ENCODE results near the gene CSDE1. TPM values are rescaled to one million over a fixed set of nuclear protein-coding genes. Genes with fewer than 3 reads are reported as not detected.

The CSDE1 gene
- total and polyA plus RNA-seq, 2 donors (not counting 3 experiments of a cell fraction or from before 2014, with no cell fraction given) = 129 to 492 TPM

DNA sequence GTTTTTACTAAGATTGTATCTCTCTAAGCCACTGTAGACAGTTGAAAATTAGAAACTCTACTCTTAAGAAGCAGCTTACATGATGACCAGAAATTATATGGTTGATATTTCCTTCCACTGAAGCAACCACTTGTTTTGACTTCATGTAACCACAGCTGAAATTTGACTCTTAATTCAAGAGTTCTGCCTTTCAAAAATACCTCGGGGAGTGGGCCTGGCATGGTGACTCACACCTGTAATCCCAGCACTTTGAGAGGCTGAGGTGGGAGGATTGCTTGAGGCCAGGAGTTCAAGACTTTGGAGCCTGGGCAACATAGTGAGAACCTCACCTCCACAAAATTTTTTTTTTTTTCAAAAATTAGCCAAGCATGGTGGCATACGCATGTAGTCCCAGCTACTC, 66.7 kb downstream of the CSDE1 start:
- peaks cover 4 to 8% of the 10 kb centered on the region in 2 experiments for H3K27me3 ChIP-seq (ENCODE audit: control insufficient read depth in 2 of 2, insufficient read depth in 2 of 2, low read length in 2 of 2)
- no peaks in the 10 kb centered on the region for H4K20me1 ChIP-seq (replicated peaks; ENCODE audit: control insufficient read depth, extremely low read depth, insufficient read depth, low read length)
- POLR2A ChIA-PET = no interaction called here
- BruUV-seq (replicated peaks) = no TSS peak
- no peak overlapping the region for H3K4me3 ChIP-seq (replicated peaks in 1 of 3; ENCODE audit: insufficient read depth in 1 of 3, low read depth in 1 of 3, low read length in 3 of 3)
- H3K9ac ChIP-seq (replicated peaks; ENCODE audit: extremely low read depth, insufficient read depth, low read length) = no peak overlapping the region
- CTCF ChIA-PET = no interaction called here
- H3K27ac ChIP-seq (ENCODE audit: insufficient read depth, low read depth, low read length) = no peak overlapping the region
- no peaks in the 10 kb centered on the region for H3K9me1 ChIP-seq (replicated peaks; ENCODE audit: control insufficient read depth, extremely low read depth, insufficient read depth, low read length)
- no peak for FAIRE-seq
- intact Hi-C loops (cut with micrococcal nuclease) (no loop called here), dilution Hi-C loops (cut with MboI; ENCODE audit: extremely low pct_ligation_motif_present, low sequenced_read_pairs) (no loop called here)
- TF ChIP-seq CTCF (IDR thresholded peaks at IDR 0.05; ENCODE audit: extremely low read depth in 1 of 2, insufficient read depth in 1 of 2, low read depth in 1 of 2, low read length in 2 of 2) = no peak
- no peak for TF ChIP-seq EZH2 (IDR thresholded peaks at IDR 0.05; ENCODE audit: borderline replicate concordance, low read depth, low read length, severe bottlenecking)
- TF ChIP-seq GATA2 (IDR thresholded peaks at IDR 0.05; ENCODE audit: insufficient read depth, insufficient read length, low read depth, low read length) = no peak
- no peak for TF ChIP-seq MYC (IDR thresholded peaks at IDR 0.05; ENCODE audit: low read depth, low read length)
- H2AFZ ChIP-seq (ENCODE audit: low read depth, low read length) = no peak overlapping the region
- no peak overlapping the region for H3K4me2 ChIP-seq (ENCODE audit: insufficient read depth, low read length)
- DNase-seq (ENCODE audit: low read depth, low spot score) = no peak
- H3K36me3 ChIP-seq (ENCODE audit: control insufficient read depth in 2 of 2, extremely low read depth in 1 of 2, insufficient read depth in 2 of 2, low read length in 2 of 2) = no peaks in the 10 kb centered on the region
- no peaks in the 10 kb centered on the region for H3K9me3 ChIP-seq (replicated peaks; ENCODE audit: control insufficient read depth, insufficient read depth, low read length)
- H3K79me2 ChIP-seq (ENCODE audit: control insufficient read depth, insufficient read depth, low read length) = no peaks in the 10 kb centered on the region
- no peaks in the 10 kb centered on the region for H3K4me1 ChIP-seq (ENCODE audit: control insufficient read depth, extremely low read depth, insufficient read depth, low read length)

DNA sequence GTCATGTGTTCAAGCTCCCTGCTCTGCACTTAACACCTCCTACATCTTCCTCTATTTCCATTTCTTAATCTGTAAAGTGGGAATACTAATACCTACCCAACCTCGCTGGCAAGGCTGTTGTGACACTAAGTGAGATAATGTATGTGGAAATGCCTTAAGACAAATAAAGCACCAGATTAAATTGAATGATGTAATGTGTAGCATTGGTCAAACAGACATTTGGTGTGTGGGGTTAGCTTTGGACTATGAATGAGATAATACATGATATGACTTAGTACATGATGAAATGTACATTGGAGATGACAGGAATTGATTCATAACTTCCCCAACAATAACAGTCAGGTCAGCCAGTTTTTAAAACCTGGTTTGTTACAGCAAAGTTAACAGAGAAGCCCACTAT, 67.6 kb downstream of the CSDE1 start:
- Histone ChIP-seq H4K20me1 (replicated peaks; ENCODE audit: control insufficient read depth, extremely low read depth, insufficient read depth, low read length) (no peaks in the 10 kb centered on the region), H3K4me2 (ENCODE audit: insufficient read depth, low read length) (no peak overlapping the region), H3K9ac (replicated peaks; ENCODE audit: extremely low read depth, insufficient read depth, low read length) (no peak overlapping the region), H3K27ac (ENCODE audit: insufficient read depth, low read depth, low read length) (no peak overlapping the region), H3K9me1 (replicated peaks; ENCODE audit: control insufficient read depth, extremely low read depth, insufficient read depth, low read length) (no peaks in the 10 kb centered on the region), H2AFZ (ENCODE audit: low read depth, low read length) (no peak overlapping the region), H3K4me1 (ENCODE audit: control insufficient read depth, extremely low read depth, insufficient read depth, low read length) (no peaks in the 10 kb centered on the region), H3K27me3 (ENCODE audit: control insufficient read depth in 2 of 2, insufficient read depth in 2 of 2, low read length in 2 of 2) (peaks cover 4 to 9% of the 10 kb centered on the region in 2 experiments), H3K36me3 (ENCODE audit: control insufficient read depth in 2 of 2, extremely low read depth in 1 of 2, insufficient read depth in 2 of 2, low read length in 2 of 2) (no peaks in the 10 kb centered on the region), H3K9me3 (replicated peaks; ENCODE audit: control insufficient read depth, insufficient read depth, low read length) (no peaks in the 10 kb centered on the region), H3K4me3 (replicated peaks in 1 of 3; ENCODE audit: insufficient read depth in 1 of 3, low read depth in 1 of 3, low read length in 3 of 3) (no peak overlapping the region), H3K79me2 (ENCODE audit: control insufficient read depth, insufficient read depth, low read length) (no peaks in the 10 kb centered on the region)
- ChIA-PET POLR2A (no interaction called here), CTCF (no interaction called here)
- BruUV-seq (replicated peaks) = no TSS peak
- intact Hi-C loops (cut with micrococcal nuclease) = no loop called here
- FAIRE-seq = no peak
- TF ChIP-seq CTCF (IDR thresholded peaks at IDR 0.05; ENCODE audit: extremely low read depth in 1 of 2, insufficient read depth in 1 of 2, low read depth in 1 of 2, low read length in 2 of 2) = no peak
- TF ChIP-seq GATA2 (IDR thresholded peaks at IDR 0.05; ENCODE audit: insufficient read depth, insufficient read length, low read depth, low read length) = no peak
- no peak for TF ChIP-seq MAX (IDR thresholded peaks at IDR 0.05; ENCODE audit: insufficient read depth, insufficient read length)
- TF ChIP-seq POLR2AphosphoS5 (IDR thresholded peaks at IDR 0.05; ENCODE audit: insufficient read depth, low read depth, low read length) = no peak
- no peak for TF ChIP-seq EZH2 (IDR thresholded peaks at IDR 0.05; ENCODE audit: borderline replicate concordance, low read depth, low read length, severe bottlenecking)
- no peak for TF ChIP-seq FOS (IDR thresholded peaks at IDR 0.05; ENCODE audit: borderline replicate concordance, insufficient read depth, low read length)
- TF ChIP-seq MYC (IDR thresholded peaks at IDR 0.05; ENCODE audit: low read depth, low read length) = no peak
- no peak for TF ChIP-seq JUN (IDR thresholded peaks at IDR 0.05; ENCODE audit: borderline replicate concordance, insufficient read depth, insufficient read length, low read depth)
- TF ChIP-seq POLR2A (IDR thresholded peaks at IDR 0.05; ENCODE audit: low read depth, low read length) = no peak
- dilution Hi-C loops (cut with MboI; ENCODE audit: extremely low pct_ligation_motif_present, low sequenced_read_pairs) = no loop called here
- DNase-seq (ENCODE audit: low read depth, low spot score) = no peak

Data from endothelial cell of umbilical vein (primary cell).